GM10266 (cell line): ENCODE results near the gene LIMK1.

Experiments
- DNase-seq: peaks from one replicate; pipeline ENCODE4 v3.0.0; 2012; ENCODE audit errors: extremely low spot score
- CTCF ChIP-seq: IDR thresholded peaks from 2 replicates; pipeline ENCODE4 v1.5.1; 2012; ENCODE audit warnings: mild to moderate bottlenecking, low read depth; ENCODE audit not compliant: control insufficient read depth, insufficient read depth; ENCODE audit errors: missing control alignments

LIMK1 gene

GRCh38 chr7:74087791-74088453, 4.3 kb downstream of the LIMK1 start:
- DNase-seq = no peak
- no peak for TF ChIP-seq CTCF

- DNase-seq = peak; percentile 61
- no peak for TF ChIP-seq CTCF
These were observed 8.8 kb downstream of the LIMK1 start for GRCh38 chr7:74092321-74092963.

DNA sequence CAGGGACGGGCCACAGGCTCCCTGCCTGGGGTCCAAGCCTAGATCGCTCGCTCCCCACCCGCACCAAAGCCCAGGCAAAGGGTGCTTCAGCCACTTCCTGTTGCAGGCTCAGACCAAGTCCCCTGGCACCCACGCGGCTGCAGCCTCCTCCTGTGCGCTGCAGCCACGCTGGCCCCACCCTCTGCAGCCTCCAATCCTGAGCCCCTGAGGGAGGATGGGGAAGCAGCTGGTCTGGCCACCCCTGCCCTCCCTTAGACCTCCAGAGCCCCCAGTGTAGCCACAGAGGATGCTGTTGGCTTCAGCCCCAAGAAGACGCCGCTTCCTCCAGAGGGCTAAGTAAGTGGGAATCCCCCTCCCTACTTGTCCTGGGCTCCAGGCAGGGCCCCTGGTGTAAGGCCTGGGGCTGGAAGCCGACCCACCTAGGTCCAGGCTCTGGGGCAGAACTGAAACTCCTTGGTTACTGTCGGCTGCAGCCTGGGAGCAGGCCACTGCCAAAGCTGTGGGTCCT, 9.4 kb downstream of the LIMK1 start:
- DNase-seq = peak; percentile 83
- TF ChIP-seq CTCF = no peak

DNA sequence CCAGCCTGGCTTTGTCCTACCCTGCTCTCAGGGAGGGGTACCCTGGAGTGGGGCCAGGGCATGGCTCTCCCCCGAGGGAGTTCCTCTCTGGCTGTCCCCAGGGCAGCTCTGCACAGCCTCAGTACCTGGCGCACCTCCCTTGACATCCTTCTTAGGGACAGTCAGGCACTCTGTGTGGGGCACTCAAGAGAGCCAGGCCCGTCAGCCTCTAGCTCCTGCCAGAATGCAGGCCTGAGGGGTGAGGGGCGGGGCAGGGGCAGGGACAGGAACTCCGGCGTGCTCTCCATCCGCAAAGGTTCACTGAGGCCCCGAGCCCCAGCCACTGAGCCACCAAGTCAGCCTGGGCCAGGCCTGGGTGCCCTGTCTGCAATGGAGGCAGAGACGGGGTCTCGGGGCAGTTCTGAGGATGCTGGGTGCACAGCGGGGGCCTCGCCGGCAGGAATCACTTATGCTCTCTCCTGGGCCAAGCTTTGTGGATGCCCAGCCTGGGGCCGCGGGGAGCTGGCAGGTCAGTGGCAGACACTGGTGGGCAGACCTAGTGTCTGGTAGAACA, 10.1 kb downstream of the LIMK1 start:
- TF ChIP-seq CTCF = no peak
- DNase-seq = no peak

- peak; percentile 75 for DNase-seq
- TF ChIP-seq CTCF = no peak
These were observed 10.9 kb downstream of the LIMK1 start for GRCh38 chr7:74094224-74095101.

- no peak for TF ChIP-seq CTCF
These were observed 11.5 kb downstream of the LIMK1 start for GRCh38 chr7:74095135-74095534.

More at GRCh38 chr7:74095135-74095534, 11.5 kb downstream of the LIMK1 start:
- no peak for DNase-seq
